GDM1 (cell line): ENCODE results near the gene CDS1.
"Not testable (repeated sequence)": the region's sequence is repeated elsewhere in the genome, so short reads cannot be mapped to it uniquely, and the experiment has no call there.

ENCODE experiments used
- DNase-seq: peaks from one replicate; lab custom pipeline; 2025; lab: John Stamatoyannopoulos, UW

CDS1 gene

GRCh38 chr4:84582988-84583875, at the start of gene CDS1:
Gene CDS1, plus strand, starts transcription at chr4:84583127. Its CDS starts 275 bp downstream, at chr4:84583402.
- no peak for DNase-seq

GRCh38 chr4:84535901-84536300, 47.0 kb upstream of the CDS1 start:
- no peak for DNase-seq

- no peak for DNase-seq
Measured at GRCh38 chr4:84545093-84545492, 37.8 kb upstream of the CDS1 start.

- no peak for DNase-seq
Measured at GRCh38 chr4:84547211-84547610, 35.7 kb upstream of the CDS1 start.

GRCh38 chr4:84549191-84549590, 33.7 kb upstream of the CDS1 start:
- DNase-seq = not testable (repeated sequence)

- DNase-seq = no peak
Measured at GRCh38 chr4:84562156-84562555, 20.8 kb upstream of the CDS1 start.

GRCh38 chr4:84563002-84563401, 19.9 kb upstream of the CDS1 start:
- DNase-seq = no peak

GRCh38 chr4:84565951-84566350, 17.0 kb upstream of the CDS1 start:
- no peak for DNase-seq

- no peak for DNase-seq
Measured at GRCh38 chr4:84568496-84568895, 14.4 kb upstream of the CDS1 start.

- no peak for DNase-seq
Measured at GRCh38 chr4:84569009-84569408, 13.9 kb upstream of the CDS1 start.

- DNase-seq = no peak
Measured at GRCh38 chr4:84573385-84574068, 9.4 kb upstream of the CDS1 start.

- no peak for DNase-seq
Measured at GRCh38 chr4:84574069-84574720, 8.7 kb upstream of the CDS1 start.

GRCh38 chr4:84578540-84579402, 4.2 kb upstream of the CDS1 start:
- DNase-seq = no peak

GRCh38 chr4:84579403-84579776, 3.5 kb upstream of the CDS1 start:
- no peak for DNase-seq

GRCh38 chr4:84582302-84582987, 482 bp upstream of the CDS1 start:
- peak; percentile 18 for DNase-seq

- DNase-seq = no peak
Measured at GRCh38 chr4:84583876-84584380, 1.0 kb downstream of the CDS1 start.

GRCh38 chr4:84585251-84585650, 2.3 kb downstream of the CDS1 start:
- DNase-seq = no peak

GRCh38 chr4:84594724-84595123, 11.8 kb downstream of the CDS1 start:
- DNase-seq = no peak

- DNase-seq = no peak
Measured at GRCh38 chr4:84596826-84597225, 13.9 kb downstream of the CDS1 start.

GRCh38 chr4:84597450-84597849, 14.5 kb downstream of the CDS1 start:
- DNase-seq = no peak

GRCh38 chr4:84606645-84607044, 23.7 kb downstream of the CDS1 start:
- DNase-seq = no peak
